ENCODE data around the gene BIRC6. TPM values are rescaled to one million over a fixed set of nuclear protein-coding genes. Genes with fewer than 3 reads are reported as not detected.
A peak's percentile ranks its signal among the peaks of the same experiment; 100 is the strongest.

Gene BIRC6
- polyA plus RNA-seq, 6 donors from 2014 or later: 16.3 to 47.1 (median 35.8) TPM

- no peak for ATAC-seq (ENCODE audit: low read depth in 2 of 2)
- Mint-ChIP-seq H3K4me3 (no peak overlapping the region), H3K9me3 (peaks cover 0 to 16% (median 7%) of the 10 kb centered on the region in 7 donors), H3K36me3 (peaks cover 18 to 33% of the 10 kb centered on the region in 2 donors), H3K27me3 (no peaks in the 10 kb centered on the region), H3K4me1 (peaks cover 0 to 2% (median 1%) of the 10 kb centered on the region in 3 donors), H3K27ac (no peak overlapping the region)
- DNase-seq: no peak
Measured at GRCh38 chr2:32565902-32566301, 209.1 kb downstream of the BIRC6 start.

- H3K27me3 Mint-ChIP-seq: no peaks in the 10 kb centered on the region
- no peak overlapping the region for H3K4me3 Mint-ChIP-seq
- H3K36me3 Mint-ChIP-seq: peaks cover 9 to 20% of the 10 kb centered on the region in 2 donors
- ATAC-seq (ENCODE audit: low read depth in 2 of 2): no peak
- H3K27ac Mint-ChIP-seq: peak overlapping the region in 2 of 6 donors; percentile 21 to 77
- H3K4me1 Mint-ChIP-seq: peaks cover 18 to 27% (median 22%) of the 10 kb centered on the region in 3 donors
- H3K9me3 Mint-ChIP-seq: no peaks in the 10 kb centered on the region
- no peak for DNase-seq
Measured at GRCh38 chr2:32572030-32572429, 215.2 kb downstream of the BIRC6 start.

GRCh38 chr2:32572737-32573136, 215.9 kb downstream of the BIRC6 start:
- DNase-seq (no peak), ATAC-seq (ENCODE audit: low read depth in 2 of 2) (no peak)
- Mint-ChIP-seq H3K4me3 (peak overlapping the region in 1 of 8 donors; percentile 14), H3K9me3 (no peaks in the 10 kb centered on the region), H3K4me1 (peaks cover 18 to 27% (median 22%) of the 10 kb centered on the region in 3 donors), H3K27ac (peak overlapping the region in 3 of 6 donors; percentile 22 to 57 (median 36)), H3K27me3 (no peaks in the 10 kb centered on the region), H3K36me3 (peaks cover 6 to 20% of the 10 kb centered on the region in 2 donors)

- H3K27ac Mint-ChIP-seq: peak overlapping the region in 1 of 6 donors; percentile 48
- H3K4me3 Mint-ChIP-seq: no peak overlapping the region
- peaks cover 3 to 6% (median 6%) of the 10 kb centered on the region in 3 donors for H3K4me1 Mint-ChIP-seq
- DNase-seq (no peak), ATAC-seq (ENCODE audit: low read depth in 2 of 2) (no peak)
- no peaks in the 10 kb centered on the region for H3K27me3 Mint-ChIP-seq
- H3K36me3 Mint-ChIP-seq: peaks cover 0 to 8% of the 10 kb centered on the region in 2 donors
- no peaks in the 10 kb centered on the region for H3K9me3 Mint-ChIP-seq
Measured at GRCh38 chr2:32591669-32592463, 235.0 kb downstream of the BIRC6 start.

DNA sequence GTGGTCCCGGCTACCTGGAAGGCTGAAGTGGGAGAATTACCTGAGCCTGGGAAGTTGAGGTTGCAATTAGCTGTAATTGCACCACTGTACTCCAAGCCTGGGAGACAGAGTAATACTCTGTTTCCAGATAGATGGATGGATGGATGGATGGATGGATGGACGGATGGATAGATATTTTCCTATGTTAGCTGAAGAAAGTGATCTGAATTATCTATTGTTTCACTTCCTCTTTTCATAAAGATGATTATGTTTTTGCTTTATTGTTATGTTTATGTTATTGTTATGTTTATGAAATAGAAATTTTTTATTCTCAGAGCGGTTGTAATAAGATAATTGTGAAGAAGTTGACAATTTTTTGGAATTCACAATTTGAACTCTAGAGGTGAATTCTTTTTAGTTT, 237.8 kb downstream of the BIRC6 start:
- no peak for DNase-seq
- peaks cover 0 to 14% of the 10 kb centered on the region in 2 donors for H3K36me3 Mint-ChIP-seq
- H3K4me1 Mint-ChIP-seq: peaks cover 3 to 6% (median 6%) of the 10 kb centered on the region in 3 donors
- H3K4me3 Mint-ChIP-seq: no peak overlapping the region
- no peak for ATAC-seq (ENCODE audit: low read depth in 2 of 2)
- peak overlapping the region in 2 of 6 donors; percentile 49 to 87 for H3K27ac Mint-ChIP-seq
- H3K27me3 Mint-ChIP-seq: no peaks in the 10 kb centered on the region
- no peaks in the 10 kb centered on the region for H3K9me3 Mint-ChIP-seq

- Mint-ChIP-seq H3K27me3 (no peaks in the 10 kb centered on the region), H3K4me1 (no peaks in the 10 kb centered on the region), H3K36me3 (peaks cover 17 to 29% of the 10 kb centered on the region in 2 donors), H3K27ac (no peak overlapping the region), H3K4me3 (no peak overlapping the region), H3K9me3 (no peaks in the 10 kb centered on the region)
- DNase-seq (no peak), ATAC-seq (ENCODE audit: low read depth in 2 of 2) (no peak)
Measured at GRCh38 chr2:32611366-32611765, 254.5 kb downstream of the BIRC6 start.

GRCh38 chr2:32611771-32612170, 254.9 kb downstream of the BIRC6 start:
- no peak overlapping the region for H3K4me3 Mint-ChIP-seq
- DNase-seq: no peak
- H3K4me1 Mint-ChIP-seq: no peaks in the 10 kb centered on the region
- H3K27me3 Mint-ChIP-seq: no peaks in the 10 kb centered on the region
- H3K9me3 Mint-ChIP-seq: no peaks in the 10 kb centered on the region
- peaks cover 17 to 29% of the 10 kb centered on the region in 2 donors for H3K36me3 Mint-ChIP-seq
- H3K27ac Mint-ChIP-seq: peak overlapping the region in 2 of 6 donors; percentile 15 to 30
- no peak for ATAC-seq (ENCODE audit: low read depth in 2 of 2)

DNA sequence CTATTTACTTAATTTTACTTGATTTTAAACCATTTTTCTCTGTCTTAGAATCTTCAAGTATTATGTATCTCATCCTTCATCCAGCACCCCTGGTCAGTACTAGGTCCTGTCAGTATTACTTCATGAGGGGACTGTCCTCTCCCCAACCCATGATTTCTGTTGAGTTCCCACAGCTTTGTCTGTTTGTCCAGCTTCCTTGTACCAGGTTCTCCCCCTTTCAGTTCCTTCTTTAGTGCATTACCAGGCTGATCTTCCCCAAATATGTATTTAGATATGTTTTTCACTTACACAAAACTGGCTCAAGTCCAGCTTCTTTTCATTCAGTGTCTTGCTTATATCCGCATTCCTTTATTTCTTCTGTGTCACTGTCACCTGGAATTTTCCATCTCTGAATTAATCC, 257.3 kb downstream of the BIRC6 start:
- Mint-ChIP-seq H3K36me3 (peaks cover 9 to 35% of the 10 kb centered on the region in 2 donors), H3K27me3 (no peaks in the 10 kb centered on the region), H3K9me3 (no peaks in the 10 kb centered on the region), H3K4me3 (no peak overlapping the region), H3K4me1 (no peaks in the 10 kb centered on the region), H3K27ac (peak overlapping the region in 4 of 6 donors; percentile 8 to 93 (median 88))
- ATAC-seq (ENCODE audit: low read depth in 2 of 2) (no peak), DNase-seq (no peak)

DNA sequence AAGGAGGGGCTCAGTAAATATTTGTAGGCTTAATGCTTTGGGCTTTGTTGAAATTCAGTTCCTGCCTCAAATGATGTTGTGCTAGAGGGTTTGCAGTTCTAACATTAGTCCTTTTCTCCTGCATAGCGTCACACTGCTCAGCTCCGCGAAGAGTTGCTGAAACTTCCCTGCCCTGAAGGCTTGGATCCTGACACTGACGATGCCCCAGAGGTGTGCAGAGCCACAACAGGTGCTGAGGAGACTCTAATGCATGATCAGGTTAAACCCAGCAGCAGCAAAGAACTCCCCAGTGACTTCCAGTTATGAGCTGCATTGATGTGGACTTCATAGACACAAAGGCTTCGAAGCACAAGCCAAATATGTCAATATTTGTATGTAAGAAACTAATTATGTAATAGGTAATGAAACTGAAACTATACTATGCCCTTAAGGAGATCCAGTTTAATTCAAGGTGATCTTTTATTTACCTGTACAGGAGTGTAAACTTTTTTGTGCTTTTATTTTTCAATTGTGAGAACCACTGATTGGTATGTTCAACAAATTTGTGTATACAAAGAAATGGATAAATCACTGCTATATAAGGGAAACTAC, 260.9 kb downstream of the BIRC6 start:
- no peaks in the 10 kb centered on the region for H3K9me3 Mint-ChIP-seq
- ATAC-seq (ENCODE audit: low read depth in 2 of 2) (no peak), DNase-seq (no peak)
- H3K27ac Mint-ChIP-seq: no peak overlapping the region
- no peaks in the 10 kb centered on the region for H3K27me3 Mint-ChIP-seq
- H3K4me1 Mint-ChIP-seq: peaks cover 0 to 4% (median 0%) of the 10 kb centered on the region in 3 donors
- H3K4me3 Mint-ChIP-seq: no peak overlapping the region
- H3K36me3 Mint-ChIP-seq: peaks cover 17 to 29% of the 10 kb centered on the region in 2 donors

GRCh38 chr2:32622570-32623310, 265.9 kb downstream of the BIRC6 start:
- Mint-ChIP-seq H3K9me3 (no peaks in the 10 kb centered on the region), H3K4me3 (no peak overlapping the region), H3K27me3 (no peaks in the 10 kb centered on the region), H3K27ac (peak overlapping the region in 4 of 6 donors; percentile 27 to 85 (median 46)), H3K36me3 (peaks cover 12 to 13% of the 10 kb centered on the region in 2 donors), H3K4me1 (peaks cover 8 to 14% (median 10%) of the 10 kb centered on the region in 3 donors)
- no peak for ATAC-seq (ENCODE audit: low read depth in 2 of 2)
- DNase-seq: no peak

DNA sequence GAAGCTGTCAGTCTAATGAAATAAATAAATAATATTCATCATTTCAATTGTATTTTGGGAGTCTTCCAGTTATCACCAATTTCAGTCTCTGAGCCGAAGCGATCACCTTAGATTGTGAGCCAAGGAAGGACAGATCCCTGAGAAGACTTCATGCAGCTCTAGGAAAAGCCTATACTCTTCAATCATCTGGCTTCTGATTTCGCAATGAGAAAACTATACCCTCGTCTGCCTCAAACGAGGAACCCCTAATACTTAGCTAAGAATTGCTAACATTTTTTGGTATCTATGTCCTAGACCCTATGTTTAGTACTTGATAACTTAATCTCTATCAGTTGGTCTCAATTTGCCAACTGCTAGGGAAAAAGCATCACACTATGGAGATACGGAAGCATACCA, 266.5 kb downstream of the BIRC6 start:
- Mint-ChIP-seq H3K27me3 (no peaks in the 10 kb centered on the region), H3K4me1 (peaks cover 13 to 18% (median 15%) of the 10 kb centered on the region in 3 donors), H3K9me3 (no peaks in the 10 kb centered on the region), H3K27ac (peak overlapping the region in 2 of 6 donors; percentile 20 to 39), H3K4me3 (no peak overlapping the region), H3K36me3 (peaks cover 12% of the 10 kb centered on the region in 2 donors)
- ATAC-seq (ENCODE audit: low read depth in 2 of 2) (no peak), DNase-seq (no peak)

- Mint-ChIP-seq H3K27me3 (no peaks in the 10 kb centered on the region), H3K4me1 (peaks cover 20 to 24% (median 23%) of the 10 kb centered on the region in 3 donors), H3K27ac (no peak overlapping the region), H3K4me3 (peak overlapping the region in 1 of 8 donors; percentile 20), H3K36me3 (peaks cover 3 to 12% of the 10 kb centered on the region in 2 donors), H3K9me3 (no peaks in the 10 kb centered on the region)
- DNase-seq (no peak), ATAC-seq (ENCODE audit: low read depth in 2 of 2) (no peak)
Measured at GRCh38 chr2:32624812-32625211, 268.0 kb downstream of the BIRC6 start.

DNA sequence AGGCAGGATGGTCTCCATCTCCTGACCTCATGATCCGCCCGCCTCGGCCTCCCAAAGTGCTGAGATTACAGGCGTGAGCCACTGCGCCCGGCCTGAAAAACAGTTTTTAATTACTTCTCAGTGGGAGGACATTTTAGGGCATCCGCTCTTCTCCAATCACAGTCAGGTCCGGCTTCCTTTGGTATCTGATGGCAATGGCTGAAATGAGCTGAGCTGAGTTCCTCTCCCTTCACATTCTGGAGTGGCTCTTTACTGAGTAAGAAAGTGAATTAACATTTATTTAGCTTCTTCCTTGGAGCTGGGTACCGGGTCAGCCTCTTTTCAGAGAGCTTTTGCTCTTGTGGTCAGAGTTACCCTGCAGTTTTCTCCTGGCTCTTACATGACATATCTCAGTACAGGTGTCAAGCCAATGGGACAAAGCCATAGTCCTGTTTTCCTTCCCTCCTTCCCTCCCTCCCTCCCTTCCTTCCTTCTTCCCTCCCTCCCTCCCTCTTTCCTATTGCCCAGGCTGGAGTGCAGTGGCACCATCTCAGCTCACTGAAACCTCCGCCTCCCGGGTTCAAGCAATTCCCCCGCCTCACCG, 269.9 kb downstream of the BIRC6 start:
- Mint-ChIP-seq H3K9me3 (no peaks in the 10 kb centered on the region), H3K27me3 (no peaks in the 10 kb centered on the region), H3K4me1 (peaks cover 24 to 26% (median 26%) of the 10 kb centered on the region in 3 donors), H3K4me3 (peak overlapping the region in 6 of 8 donors; percentile 93 to 98 (median 96)), H3K36me3 (peaks cover 0 to 11% of the 10 kb centered on the region in 2 donors), H3K27ac (peak overlapping the region in 3 of 6 donors; percentile 92 to 95 (median 95))
- DNase-seq (no peak), ATAC-seq (ENCODE audit: low read depth in 2 of 2) (no peak)

Measured in naive B cell (primary cell).